GM13977 (cell line): ENCODE results near the gene KLF6.

Source experiments
- DNase-seq: peaks from one replicate; pipeline ENCODE4 v3.0.0; 2012; ENCODE audit warnings: low spot score
- CTCF ChIP-seq: IDR thresholded peaks from 2 replicates; pipeline ENCODE4 v1.5.1; 2012; ENCODE audit warnings: mild to moderate bottlenecking, control low read depth; ENCODE audit not compliant: insufficient read depth; ENCODE audit errors: extremely low read depth, missing control alignments
- in situ Hi-C: fragments of 300-500 bp; cut with MboI; formaldehyde crosslinking; loops from one replicate; pipeline ENCODE4 v1.12.0; 2022; ENCODE audit warnings: low sequenced_read_pairs, low pct_unique_long_range_greater_than_20kb, mixed read lengths, inconsistent platforms; ENCODE audit not compliant: unreplicated experiment

KLF6 gene

DNA sequence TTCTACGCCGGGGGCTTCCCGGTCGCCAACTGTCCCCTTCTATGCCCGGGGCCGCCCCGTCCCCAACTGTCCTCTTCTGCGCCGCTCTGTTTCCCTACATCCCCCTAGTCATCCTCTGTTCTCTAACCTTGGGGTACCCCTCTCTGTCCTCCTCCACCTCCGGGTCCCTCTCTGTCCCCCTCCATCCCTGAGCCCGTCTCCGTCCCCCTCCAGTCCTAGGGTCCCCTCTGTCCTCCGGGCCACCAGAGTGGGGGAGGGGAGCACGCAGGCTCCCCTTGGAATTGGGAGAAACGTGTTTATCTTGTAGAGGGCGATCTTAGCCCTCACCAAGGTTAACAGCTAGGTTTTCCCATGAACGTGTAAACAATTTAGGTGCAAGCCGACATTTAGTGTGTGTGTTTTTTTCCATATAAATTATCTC lies 852 bp upstream of the KLF6 start:
- in situ Hi-C loops = no loop called here
- DNase-seq = peak; percentile 51
- TF ChIP-seq CTCF = no peak

GRCh38 chr10:3785251-3785850 lies 342 bp upstream of the KLF6 start:
- in situ Hi-C loops = no loop called here

DNA sequence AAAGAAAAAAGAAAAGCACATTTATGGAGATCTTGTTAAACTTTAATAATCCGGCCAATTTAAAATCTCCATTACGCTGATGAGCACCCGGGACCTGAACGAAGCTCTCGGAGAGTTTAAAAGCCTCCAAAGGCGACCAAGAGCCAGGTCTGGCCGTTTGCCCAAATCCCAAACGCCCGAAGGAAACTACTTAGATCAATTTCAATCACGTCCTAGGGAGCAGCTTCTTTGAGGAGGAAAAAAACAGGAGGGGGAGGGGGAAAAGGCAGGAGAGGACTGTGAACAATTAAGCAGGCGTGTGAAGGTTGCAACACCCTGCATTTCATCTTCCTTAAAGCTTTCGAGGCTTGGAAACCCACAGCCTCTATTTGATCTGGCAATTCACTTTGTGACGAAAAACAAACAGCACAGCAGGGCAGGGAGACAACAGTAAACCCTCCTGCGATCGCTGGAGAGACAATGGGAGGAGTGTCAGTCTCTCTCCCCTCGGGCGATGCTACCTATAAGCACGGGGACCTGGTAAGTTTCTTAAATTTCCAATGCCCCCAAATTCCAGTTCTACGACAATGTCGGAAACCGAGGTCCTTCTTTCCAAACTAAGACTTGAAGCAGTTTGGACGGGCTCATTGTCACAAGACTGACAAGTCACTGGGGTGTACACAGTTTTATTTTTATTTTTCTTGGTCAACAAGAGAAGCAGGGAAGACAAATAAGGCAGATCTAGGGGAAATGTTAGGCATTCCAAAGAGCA lies 1.2 kb downstream of the KLF6 start:
- no peak for TF ChIP-seq CTCF
- in situ Hi-C loops = no loop called here
- no peak for DNase-seq

More at GRCh38 chr10:3785251-3785850, 342 bp upstream of the KLF6 start:
- TF ChIP-seq CTCF = no peak
- peak; percentile 100 for DNase-seq

GRCh38 chr10:3783316-3783681 lies 1.7 kb downstream of the KLF6 start:
- peak; percentile 82 for DNase-seq
- TF ChIP-seq CTCF = no peak
- in situ Hi-C loops = no loop called here

GRCh38 chr10:3782451-3783315 lies 2.3 kb downstream of the KLF6 start:
- DNase-seq = peak; percentile 77
- no peak for TF ChIP-seq CTCF
- in situ Hi-C loops = no loop called here

- in situ Hi-C loops = no loop called here
- DNase-seq = peak; percentile 67
- TF ChIP-seq CTCF = no peak
Observed at GRCh38 chr10:3782146-3782450, 2.9 kb downstream of the KLF6 start.
